Measurements from ENCODE around the gene MLIP.

DNA sequence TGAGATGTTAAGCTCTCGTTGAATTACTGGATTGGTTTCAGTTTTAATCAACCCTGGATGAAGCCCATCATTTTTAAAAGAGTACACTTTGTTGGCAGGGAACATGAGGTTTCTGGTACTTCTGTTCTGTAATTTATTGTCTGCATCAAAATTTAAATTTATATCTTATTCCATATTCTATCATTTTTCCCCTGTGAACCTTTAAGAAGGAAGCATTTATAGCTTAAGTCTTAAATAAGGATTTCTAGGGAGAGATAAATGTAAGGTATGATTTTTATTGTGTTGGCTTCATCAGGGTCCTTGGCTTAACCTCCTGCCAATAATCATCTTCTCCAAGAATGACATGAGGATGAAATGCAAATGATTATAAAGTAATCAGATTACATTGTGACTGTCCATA lies 40.6 kb downstream of the MLIP start:
- no peak for TF ChIP-seq CTCF (IDR thresholded peaks at IDR 0.05)
- no peak for TF ChIP-seq POLR2AphosphoS5 (IDR thresholded peaks at IDR 0.05)
- no peak for TF ChIP-seq POLR2A (IDR thresholded peaks at IDR 0.05)
- no peak for TF ChIP-seq EP300 (IDR thresholded peaks at IDR 0.05; ENCODE audit: low read depth)
